HG03457 (cell line): Measurements from ENCODE around the gene CRYBB3.
"Not testable (repeated sequence)": the region's sequence is repeated elsewhere in the genome, so short reads cannot be mapped to it uniquely, and the experiment has no call there.

Experiments used
- ATAC-seq: cut with Tn5 transposase; IDR thresholded peaks from one replicate; pipeline ENCODE4 v1.9.1; 2021; ENCODE audit warnings: moderate number of reproducible peaks; ENCODE audit not compliant: unreplicated experiment

Gene CRYBB3

GRCh38 chr22:25174888-25175411 is 24.7 kb upstream of the CRYBB3 start:
- ATAC-seq, result no peak

DNA sequence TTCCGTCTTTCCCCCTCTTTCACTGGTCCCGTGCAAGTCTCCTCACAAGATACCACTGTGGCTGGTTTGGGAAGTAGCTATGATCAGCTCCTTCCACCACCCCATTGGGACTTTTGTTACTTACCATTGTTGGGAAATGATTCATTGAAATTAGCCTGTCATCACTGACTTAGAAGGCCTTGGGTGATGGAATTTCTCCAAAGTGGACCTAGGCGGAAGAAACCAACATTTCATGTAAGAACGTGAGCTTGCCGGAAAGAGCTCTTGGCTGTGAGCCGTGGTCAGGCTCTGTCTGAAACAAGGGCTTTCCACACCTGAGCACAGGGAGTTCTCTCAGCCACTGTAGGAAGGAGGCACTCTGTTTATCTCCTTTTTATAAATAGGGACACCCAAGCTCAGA is 23.5 kb upstream of the CRYBB3 start:
- ATAC-seq, result no peak

GRCh38 chr22:25176799-25177198 is 22.9 kb upstream of the CRYBB3 start:
- ATAC-seq, result no peak

DNA sequence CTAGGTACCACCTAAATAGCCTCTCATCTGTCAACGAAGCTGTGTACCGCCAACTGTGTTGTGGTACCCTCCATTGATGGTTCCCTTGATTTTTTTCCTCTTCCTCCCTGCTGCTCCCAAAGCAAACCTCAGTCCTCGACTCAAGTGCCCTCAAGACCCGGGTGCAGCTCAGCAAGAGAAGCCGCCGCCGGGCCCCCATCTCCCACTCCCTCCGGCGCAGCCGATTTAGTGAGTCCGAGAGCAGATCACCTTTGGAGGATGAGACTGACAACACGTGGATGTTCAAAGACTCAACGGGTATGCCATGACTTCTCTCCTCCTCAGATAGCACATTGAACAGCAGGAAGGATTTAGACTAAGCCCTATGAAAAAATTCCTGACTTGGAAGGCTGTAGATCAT is 22.4 kb upstream of the CRYBB3 start:
- ATAC-seq, result no peak

DNA sequence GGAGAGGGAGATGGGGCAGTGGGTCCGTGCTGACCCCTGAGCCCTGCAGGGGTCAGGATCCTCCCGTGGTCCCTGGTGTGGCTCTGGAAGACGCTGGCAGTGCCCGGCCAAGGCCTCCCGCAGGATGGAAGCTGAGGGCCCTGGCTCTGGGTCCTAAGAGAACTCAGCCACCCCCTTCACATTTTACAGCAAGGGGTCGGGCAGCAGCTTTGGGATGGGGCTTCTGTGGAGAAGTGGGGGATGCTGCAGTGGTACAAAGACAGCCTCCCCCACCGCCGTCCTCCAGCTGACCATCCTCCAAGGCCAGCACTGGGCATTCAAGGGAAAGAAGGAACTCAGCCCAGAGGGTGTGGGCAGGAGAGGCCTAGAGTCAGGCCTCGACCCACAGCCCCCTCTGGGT is 21.8 kb upstream of the CRYBB3 start:
- ATAC-seq, result no peak

- ATAC-seq, result not testable (repeated sequence)
Measured at GRCh38 chr22:25178348-25178747, 21.3 kb upstream of the CRYBB3 start.

DNA sequence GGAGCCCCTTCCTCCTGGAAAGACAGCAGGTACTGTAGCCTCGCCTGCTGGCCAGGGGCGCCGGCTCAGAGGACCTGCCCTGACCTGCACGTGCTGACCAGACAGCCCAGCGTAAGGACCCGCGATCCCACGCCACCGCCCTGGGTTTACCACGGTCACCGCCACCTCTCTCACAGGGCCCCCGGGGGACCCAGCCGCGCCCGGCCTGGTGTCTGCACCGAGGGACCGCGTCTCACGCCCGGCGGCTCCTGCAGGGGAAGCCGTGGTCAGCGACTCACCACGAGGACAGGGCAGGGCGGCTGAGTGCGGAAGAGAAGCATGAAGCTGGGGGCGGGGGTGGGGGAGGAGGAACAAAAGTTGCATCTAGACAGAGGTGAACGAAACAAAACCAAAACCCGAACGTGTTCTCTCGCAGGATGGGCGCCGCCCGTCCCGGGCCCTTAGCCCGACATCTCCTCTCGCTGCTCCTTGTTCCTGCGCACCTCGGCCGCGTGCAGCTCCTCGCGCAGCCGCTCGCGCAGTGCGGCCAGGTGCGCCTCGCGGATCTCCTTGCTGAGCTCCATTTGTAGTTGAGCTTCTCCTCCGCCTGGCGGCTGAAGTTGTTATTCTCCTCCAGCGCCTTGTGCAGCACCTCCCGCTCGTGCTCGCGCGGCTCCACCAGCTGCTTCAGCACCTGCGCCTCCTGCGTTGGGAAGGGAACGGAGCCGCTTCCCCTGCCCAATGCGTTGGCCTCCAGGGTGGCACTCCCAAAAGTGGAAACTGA is 20.6 kb upstream of the CRYBB3 start:
- not testable (repeated sequence) for ATAC-seq

GRCh38 chr22:25182131-25183110 is 17.2 kb upstream of the CRYBB3 start:
- ATAC-seq, result no peak

DNA sequence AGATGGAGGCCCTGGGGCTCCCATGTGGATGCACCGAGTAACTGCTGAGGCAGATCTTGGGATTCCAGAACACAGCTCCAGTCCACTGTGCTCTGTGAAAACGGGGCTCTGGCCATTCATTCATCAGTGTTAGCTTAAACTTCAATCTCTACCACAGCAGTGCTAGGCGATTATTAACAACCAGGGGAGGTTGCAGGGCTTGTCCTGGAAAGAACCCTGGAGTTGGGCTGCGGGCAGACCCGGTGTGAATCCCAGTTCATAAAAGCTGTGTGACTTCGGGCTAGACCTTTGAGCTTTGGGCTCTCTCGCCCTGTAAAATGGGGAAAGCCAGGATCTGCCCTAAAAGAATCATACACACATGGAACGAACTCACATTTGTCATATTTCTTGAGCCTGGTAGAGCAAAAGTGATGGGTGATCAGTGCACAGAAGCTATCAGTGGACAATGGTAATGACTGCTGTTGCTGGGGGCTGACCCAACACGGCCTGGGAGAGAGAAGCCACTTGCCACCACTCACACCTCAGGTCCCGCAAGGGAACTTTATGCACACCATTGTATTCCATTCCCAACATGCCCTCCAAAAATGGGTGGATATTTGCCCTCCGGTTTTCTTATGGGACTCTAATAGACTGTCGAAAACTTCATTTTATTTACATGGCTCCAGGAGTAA is 15.6 kb upstream of the CRYBB3 start:
- no peak for ATAC-seq

DNA sequence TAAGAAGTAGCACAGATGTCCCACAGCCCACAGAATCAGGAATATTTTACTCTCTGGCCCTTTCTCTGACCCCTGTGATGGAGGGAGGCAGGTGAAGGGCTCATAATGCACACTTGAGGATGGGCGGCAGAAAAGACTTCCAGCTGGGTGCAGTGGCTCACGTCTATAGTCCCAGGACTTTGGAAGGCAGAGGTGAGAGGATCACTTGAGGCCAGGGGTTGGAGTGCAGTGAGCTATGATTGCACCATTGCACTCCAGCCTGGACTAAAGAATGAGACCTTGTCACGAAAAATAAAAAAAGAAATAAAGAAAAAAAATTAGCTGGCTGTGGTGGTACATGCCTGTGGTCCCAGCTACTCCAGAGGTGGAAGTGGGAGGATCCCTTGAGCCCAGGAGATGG is 13.5 kb upstream of the CRYBB3 start:
- no peak for ATAC-seq

GRCh38 chr22:25187469-25187868 is 12.2 kb upstream of the CRYBB3 start:
- no peak for ATAC-seq

- ATAC-seq, result no peak
Measured at GRCh38 chr22:25192406-25192805, 7.3 kb upstream of the CRYBB3 start.

GRCh38 chr22:25193130-25193529 is 6.5 kb upstream of the CRYBB3 start:
- ATAC-seq, result no peak

DNA sequence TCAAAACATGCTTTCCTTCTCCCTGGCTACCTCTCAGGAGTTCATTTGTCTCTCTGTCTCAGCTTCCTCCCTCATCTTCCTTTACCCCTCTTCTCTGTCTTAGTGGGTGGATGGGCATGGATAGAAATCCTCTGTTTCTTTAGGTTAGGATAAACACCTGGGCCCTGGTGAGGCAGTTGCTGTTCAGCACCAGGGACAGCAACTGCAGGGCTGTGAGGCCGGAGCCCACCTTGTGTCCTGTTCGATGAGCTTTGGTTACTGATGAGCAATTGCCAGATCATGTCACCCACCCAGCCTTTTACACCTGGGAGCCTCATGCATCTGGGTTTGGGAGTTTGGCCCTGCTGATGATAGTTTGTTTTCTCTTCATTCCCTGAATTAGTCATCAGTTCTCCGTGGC is 6.1 kb upstream of the CRYBB3 start:
- no peak for ATAC-seq

- ATAC-seq, result no peak
Measured at GRCh38 chr22:25196326-25196725, 3.3 kb upstream of the CRYBB3 start.

GRCh38 chr22:25197340-25197739 is 2.3 kb upstream of the CRYBB3 start:
- no peak for ATAC-seq

DNA sequence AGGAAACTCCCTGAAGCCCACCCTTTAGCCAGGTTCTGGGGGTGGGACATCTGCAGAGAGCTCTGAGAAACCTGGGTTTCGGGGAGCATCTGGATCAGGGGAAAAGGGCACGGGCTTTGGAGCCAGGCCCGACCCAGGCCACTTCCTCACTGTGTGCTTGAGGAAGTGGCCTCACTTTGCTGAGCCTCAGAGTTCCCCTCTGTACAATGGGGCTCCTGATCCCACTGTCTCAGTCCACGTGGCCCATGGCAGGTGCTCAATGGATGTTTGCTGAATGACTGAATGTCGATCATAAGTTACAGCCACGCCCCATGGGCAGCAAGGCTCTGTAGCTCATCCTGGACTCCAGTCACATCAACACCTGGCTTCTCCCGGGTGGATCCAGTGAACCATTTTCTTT is 1.3 kb downstream of the CRYBB3 start:
- ATAC-seq, result no peak

DNA sequence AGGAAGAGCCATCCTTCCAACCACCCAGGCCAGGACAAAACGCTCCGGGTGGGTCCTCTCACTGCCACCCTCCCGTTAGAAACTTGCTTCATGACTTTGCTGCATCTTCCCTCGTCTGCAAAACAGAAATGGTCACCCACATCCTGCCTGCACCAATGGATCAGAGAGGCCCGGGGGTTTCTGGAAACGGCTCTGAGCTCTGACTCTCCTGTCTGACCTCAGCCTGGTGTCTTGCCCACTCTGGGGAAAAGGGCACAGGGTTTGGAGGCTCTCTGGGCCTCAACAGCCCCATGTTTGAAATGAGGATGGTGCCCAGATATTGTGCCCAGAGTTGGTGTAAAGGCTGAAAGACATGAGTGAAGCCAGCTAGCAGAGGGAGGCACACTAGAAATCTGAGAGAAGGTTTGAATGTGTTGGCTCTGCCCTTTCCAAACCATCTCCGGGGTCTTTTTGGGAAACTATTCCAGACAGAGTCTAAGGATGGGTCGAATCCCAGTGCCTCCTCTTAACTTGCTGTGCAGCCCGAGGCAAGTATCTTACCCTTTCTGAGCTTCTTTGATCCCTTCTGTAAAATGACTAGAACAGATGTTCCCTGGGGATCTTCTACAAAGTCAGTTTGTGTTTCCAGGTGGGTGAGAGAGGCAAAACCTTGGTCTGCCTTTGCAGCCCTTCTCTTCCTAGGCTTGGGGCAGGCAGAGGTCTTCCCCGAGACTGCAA is 2.1 kb downstream of the CRYBB3 start:
- no peak for ATAC-seq

DNA sequence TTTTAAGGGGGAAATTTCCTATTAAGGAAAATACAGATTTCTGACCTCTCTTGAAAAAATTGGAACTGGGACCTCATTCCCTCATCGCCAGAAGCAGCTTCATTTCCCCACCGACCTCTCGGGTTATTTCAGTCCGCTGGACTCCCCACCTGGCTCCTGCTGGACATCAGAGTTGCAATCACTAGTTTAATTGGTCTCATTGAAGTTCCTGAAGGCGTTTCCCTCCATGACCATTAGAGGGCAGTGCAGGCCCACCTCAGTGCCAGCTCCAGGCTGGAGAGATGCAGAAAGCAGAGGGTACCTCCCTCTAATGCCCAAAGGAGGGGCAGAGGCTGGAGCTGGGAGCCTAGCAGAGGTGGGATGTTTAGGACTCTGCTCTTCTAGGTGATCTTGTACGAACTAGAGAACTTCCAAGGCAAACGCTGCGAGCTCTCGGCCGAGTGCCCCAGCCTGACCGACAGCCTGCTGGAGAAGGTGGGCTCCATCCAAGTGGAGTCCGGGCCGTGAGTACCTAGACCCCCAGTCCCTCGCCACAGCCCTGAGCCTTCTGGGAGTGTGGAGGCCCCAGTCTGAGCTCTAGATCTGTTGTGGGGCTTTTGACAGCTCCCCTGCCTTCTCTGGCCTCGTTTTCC is 2.7 kb downstream of the CRYBB3 start:
- no peak for ATAC-seq

DNA sequence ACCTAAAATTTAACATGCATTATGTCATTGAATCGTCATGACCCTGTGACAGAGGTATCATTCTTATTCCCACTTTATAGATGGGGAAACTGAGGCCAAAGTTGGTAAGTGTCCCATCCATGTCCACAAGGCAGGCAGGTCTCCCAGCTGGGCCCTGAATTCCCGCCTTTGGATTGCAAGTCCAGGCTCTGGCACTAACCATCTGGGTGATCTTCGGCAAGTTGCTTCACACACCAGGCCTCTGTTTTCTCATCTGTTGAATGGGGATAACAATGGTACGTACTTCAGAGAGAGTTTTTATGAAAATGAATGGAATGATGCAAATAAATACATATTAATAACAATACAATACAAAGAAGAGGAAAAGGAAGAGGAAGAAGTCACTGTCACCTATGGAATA is 3.4 kb downstream of the CRYBB3 start:
- ATAC-seq, result no peak
